Neural cell (in vitro differentiated cells): ENCODE results near the gene SLCO2A1. TPM values are rescaled to one million over a fixed set of nuclear protein-coding genes. Genes with fewer than 3 reads are reported as not detected.

Experiments used
- H2AFZ ChIP-seq: fragments of 200-600, 300-800 bp; sonication (generic), shearing (Covaris generic); 2 replicates; pipeline ENCODE4 v1.6.0; 2014; ENCODE audit warnings: low read depth, mild to moderate bottlenecking, antibody characterized with exemption, low read length, moderate library complexity
- H3F3A ChIP-seq: fragments of 200-600 bp; shearing (Covaris generic); 2 replicates; pipeline ENCODE4 v1.6.1; 2016; ENCODE audit warnings: mild to moderate bottlenecking, moderate library complexity, mixed read lengths, antibody characterized with exemption, low read length; ENCODE audit not compliant: insufficient read depth, poor library complexity, severe bottlenecking
- H3K27ac ChIP-seq: fragments of 200-600, 300-800 bp; sonication (generic), shearing (Covaris generic); 2 replicates; pipeline ENCODE4 v1.5.1; 2014; ENCODE audit warnings: mild to moderate bottlenecking, low read length, moderate library complexity
- H3K27me3 ChIP-seq: fragments of 300-800, 200-600 bp; sonication (generic), shearing (Covaris generic); 2 replicates; pipeline ENCODE4 v1.6.0; 2014; ENCODE audit warnings: mild to moderate bottlenecking, low read depth, low read length, moderate library complexity; ENCODE audit not compliant: insufficient read depth
- H3K36me3 ChIP-seq: fragments of 300-800, 200-600 bp; sonication (generic), shearing (Covaris generic); 2 replicates; pipeline ENCODE4 v1.5.1; 2014; ENCODE audit warnings: mild to moderate bottlenecking, antibody characterized with exemption, low read length, moderate library complexity; ENCODE audit not compliant: insufficient read depth
- H3K4me2 ChIP-seq: fragments of 300-800, 200-600 bp; sonication (generic), shearing (Covaris generic); 2 replicates; pipeline ENCODE4 v1.6.0; 2014; ENCODE audit warnings: mild to moderate bottlenecking, low read length
- H3K4me3 ChIP-seq: fragments of 300-800, 200-600 bp; sonication (generic), shearing (Covaris generic); 2 replicates; pipeline ENCODE4 v1.5.1; 2014; ENCODE audit warnings: mild to moderate bottlenecking, low read length, moderate library complexity
- H3K79me2 ChIP-seq: fragments of 200-600 bp; shearing (Covaris generic); replicated peaks from 2 replicates; pipeline ENCODE4 v1.6.0; 2014; ENCODE audit warnings: mild to moderate bottlenecking, low read length, moderate library complexity; ENCODE audit not compliant: insufficient read depth
- H3K9ac ChIP-seq: fragments of 300-800, 200-600 bp; sonication (generic), shearing (Covaris generic); 2 replicates; pipeline ENCODE4 v1.6.1; 2016; ENCODE audit warnings: mild to moderate bottlenecking, low read length, mixed read lengths
- H3K9me2 ChIP-seq: fragments of 200-600 bp; shearing (Covaris generic); 2 replicates; pipeline ENCODE4 v1.6.1; 2016; ENCODE audit warnings: mild to moderate bottlenecking, low read length, mixed read lengths; ENCODE audit not compliant: insufficient read depth
- H3K9me3 ChIP-seq: fragments of 200-600, 300-800 bp; sonication (generic), shearing (Covaris generic); 2 replicates; pipeline ENCODE4 v1.6.1; 2016; ENCODE audit warnings: mild to moderate bottlenecking, mixed run types, low read length, moderate library complexity, mixed read lengths
- H4K20me1 ChIP-seq: fragments of 200-600 bp; shearing (Covaris generic); 2 replicates; pipeline ENCODE4 v1.6.1; 2016; ENCODE audit warnings: mild to moderate bottlenecking, mixed run types; ENCODE audit not compliant: insufficient read depth
- CTCF ChIP-seq: fragments of 450-650 bp; IDR thresholded peaks from 2 replicates; pipeline ENCODE4 v1.5.1; 2014; ENCODE audit warnings: antibody characterized with exemption, mild to moderate bottlenecking, moderate library complexity; ENCODE audit not compliant: poor library complexity, severe bottlenecking
- EP300 ChIP-seq: fragments of 450-650 bp; conservative IDR thresholded peaks from 2 replicates; pipeline ENCODE4 v1.6.1; 2014; ENCODE audit warnings: antibody characterized with exemption, mild to moderate bottlenecking, moderate library complexity; ENCODE audit not compliant: poor library complexity, severe bottlenecking
- EZH2 ChIP-seq: fragments of 200-600, 300-800 bp; shearing (Covaris generic), sonication (generic); IDR thresholded peaks from 2 replicates; pipeline ENCODE4 v1.6.1; 2014; ENCODE audit warnings: antibody characterized with exemption, low read length, borderline replicate concordance, mild to moderate bottlenecking; ENCODE audit not compliant: insufficient read depth, poor library complexity, severe bottlenecking
- MXI1 ChIP-seq: fragments of 450-650 bp; conservative IDR thresholded peaks from 2 replicates; pipeline ENCODE4 v1.6.1; 2014; ENCODE audit warnings: antibody characterized with exemption, mild to moderate bottlenecking; ENCODE audit not compliant: poor library complexity, severe bottlenecking
- POLR2AphosphoS5 ChIP-seq: IDR thresholded peaks from 2 replicates; pipeline ENCODE4 v1.6.1; 2012
- RAD21 ChIP-seq: fragments of 450-650 bp; conservative IDR thresholded peaks from 2 replicates; pipeline ENCODE4 v1.6.1; 2014; ENCODE audit warnings: antibody characterized with exemption, mild to moderate bottlenecking, moderate library complexity
- REST ChIP-seq: IDR thresholded peaks from 2 replicates; pipeline ENCODE4 v1.6.1; 2012; ENCODE audit warnings: borderline replicate concordance
- SMC3 ChIP-seq: fragments of 450-650 bp; conservative IDR thresholded peaks from 2 replicates; pipeline ENCODE4 v1.6.1; 2014; ENCODE audit warnings: antibody characterized with exemption, mild to moderate bottlenecking, moderate library complexity; ENCODE audit not compliant: poor library complexity
- TAF1 ChIP-seq: IDR thresholded peaks from 2 replicates; pipeline ENCODE4 v1.6.1; 2012; ENCODE audit warnings: low read depth
- polyA plus RNA-seq: library from polyadenylated mRNA; depleted of rRNA; stranded (reverse); fragments of >200 nt; gene quantifications from 2 replicates; pipeline ENCODE4 v1.2.3, GENCODE V29; 2014

Gene SLCO2A1
- polyA plus RNA-seq, 1 donor from 2014 or later, result not detected

GRCh38 chr3:133934996-133935842, 94.5 kb downstream of the SLCO2A1 start:
- Histone ChIP-seq H3K9me3 (no peaks in the 10 kb centered on the region), H3F3A (no peaks in the 10 kb centered on the region), H3K27ac (no peak overlapping the region), H3K27me3 (no peaks in the 10 kb centered on the region), H3K9ac (no peak overlapping the region), H3K79me2 (no peaks in the 10 kb centered on the region), H3K9me2 (no peaks in the 10 kb centered on the region), H3K4me3 (no peak overlapping the region), H2AFZ (no peak overlapping the region), H3K4me2 (no peak overlapping the region), H4K20me1 (no peaks in the 10 kb centered on the region), H3K36me3 (no peaks in the 10 kb centered on the region)
- TF ChIP-seq RAD21 (no peak), MXI1 (no peak), CTCF (no peak), TAF1 (no peak), EZH2 (no peak), SMC3 (no peak), POLR2AphosphoS5 (no peak), EP300 (no peak), REST (no peak)

GRCh38 chr3:133934073-133934970, 95.4 kb downstream of the SLCO2A1 start:
- H2AFZ ChIP-seq, result no peak overlapping the region
- H3K9me3 ChIP-seq, result no peaks in the 10 kb centered on the region
- no peaks in the 10 kb centered on the region for H4K20me1 ChIP-seq
- H3K36me3 ChIP-seq, result no peaks in the 10 kb centered on the region
- H3F3A ChIP-seq, result no peaks in the 10 kb centered on the region
- H3K27ac ChIP-seq, result no peak overlapping the region
- no peak overlapping the region for H3K4me2 ChIP-seq
- H3K27me3 ChIP-seq, result no peaks in the 10 kb centered on the region
- H3K4me3 ChIP-seq, result no peak overlapping the region
- no peak for TF ChIP-seq EZH2
- TF ChIP-seq EP300, result no peak
- H3K79me2 ChIP-seq, result no peaks in the 10 kb centered on the region
- no peaks in the 10 kb centered on the region for H3K9me2 ChIP-seq
- H3K9ac ChIP-seq, result no peak overlapping the region
